Choroid plexus epithelial cell (primary cell): ENCODE data around the gene IFT80.

Experiments used
- DNase-seq: peaks from one replicate; pipeline ENCODE4 v3.0.0-alpha.2; 2010; ENCODE audit warnings: low read depth
- H3K4me3 ChIP-seq: 2 replicates; pipeline ENCODE4 v1.5.1; 2011; ENCODE audit warnings: low read depth, mild to moderate bottlenecking, control low read depth, low read length, moderate library complexity
- TF ChIP-seq, protein P1 (sequence below): conservative IDR thresholded peaks from 2 replicates; pipeline ENCODE4 v1.5.1; 2011; ENCODE audit warnings: low read depth, mild to moderate bottlenecking, control low read depth, inconsistent platforms, low read length, moderate library complexity

IFT80 gene

DNA sequence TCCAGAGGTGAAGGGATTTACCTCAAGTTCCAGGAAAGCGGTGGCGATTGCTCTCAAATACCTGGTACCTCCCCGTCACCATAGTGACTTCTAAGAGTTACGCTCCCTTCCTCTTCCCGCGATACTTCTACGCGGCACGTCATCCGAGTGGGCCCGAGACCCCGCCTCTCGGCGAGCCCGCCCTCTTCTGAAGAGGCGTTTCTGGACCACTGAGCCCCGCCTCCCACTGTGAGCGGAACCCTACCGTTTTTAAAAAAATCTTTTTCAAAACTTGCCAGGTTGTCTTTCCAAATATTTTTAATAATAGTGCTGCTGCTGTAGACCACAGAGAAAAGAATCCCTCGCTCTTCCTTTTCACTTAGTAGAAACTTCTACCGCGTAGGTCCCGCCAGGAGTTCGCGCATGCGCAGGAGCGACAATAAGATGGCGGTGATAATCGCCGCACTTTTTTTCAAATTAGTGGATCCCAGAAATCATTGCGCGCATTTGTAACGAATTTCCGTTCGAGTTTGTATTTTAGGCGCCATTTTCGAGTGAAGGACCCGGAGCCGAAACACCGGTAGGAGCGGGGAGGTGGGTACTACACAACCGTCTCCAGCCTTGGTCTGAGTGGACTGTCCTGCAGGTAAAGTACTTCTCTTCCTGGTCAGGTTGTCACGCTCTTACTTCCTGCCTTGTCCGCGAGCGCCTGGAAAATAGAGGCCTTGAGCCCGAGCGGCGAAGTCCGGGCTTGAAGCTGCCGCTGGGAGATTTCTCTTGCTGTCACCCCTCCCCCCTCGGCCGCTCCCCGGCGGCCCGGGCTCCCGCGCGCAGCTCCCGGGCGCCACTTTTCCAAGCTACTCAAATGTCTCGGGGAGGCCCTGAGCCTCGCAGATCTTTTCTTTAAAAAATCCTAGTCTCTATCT lies at the start of gene IFT80, which contains the start of gene SMC4:
Gene IFT80, minus strand, starts transcription at position 101 of the 905 bp plus-strand sequence. CDS start 14,625 bp downstream, outside the sequence.
Gene SMC4, plus strand, starts transcription at position 526 of the 905 bp plus-strand sequence. CDS start 1,177 bp downstream, outside the sequence.
- DNase-seq: peak; percentile 98
- TF ChIP-seq, protein P1, sequence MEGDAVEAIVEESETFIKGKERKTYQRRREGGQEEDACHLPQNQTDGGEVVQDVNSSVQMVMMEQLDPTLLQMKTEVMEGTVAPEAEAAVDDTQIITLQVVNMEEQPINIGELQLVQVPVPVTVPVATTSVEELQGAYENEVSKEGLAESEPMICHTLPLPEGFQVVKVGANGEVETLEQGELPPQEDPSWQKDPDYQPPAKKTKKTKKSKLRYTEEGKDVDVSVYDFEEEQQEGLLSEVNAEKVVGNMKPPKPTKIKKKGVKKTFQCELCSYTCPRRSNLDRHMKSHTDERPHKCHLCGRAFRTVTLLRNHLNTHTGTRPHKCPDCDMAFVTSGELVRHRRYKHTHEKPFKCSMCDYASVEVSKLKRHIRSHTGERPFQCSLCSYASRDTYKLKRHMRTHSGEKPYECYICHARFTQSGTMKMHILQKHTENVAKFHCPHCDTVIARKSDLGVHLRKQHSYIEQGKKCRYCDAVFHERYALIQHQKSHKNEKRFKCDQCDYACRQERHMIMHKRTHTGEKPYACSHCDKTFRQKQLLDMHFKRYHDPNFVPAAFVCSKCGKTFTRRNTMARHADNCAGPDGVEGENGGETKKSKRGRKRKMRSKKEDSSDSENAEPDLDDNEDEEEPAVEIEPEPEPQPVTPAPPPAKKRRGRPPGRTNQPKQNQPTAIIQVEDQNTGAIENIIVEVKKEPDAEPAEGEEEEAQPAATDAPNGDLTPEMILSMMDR: no peak
- peak within 1 kb of the TSS; percentile 90 for H3K4me3 ChIP-seq

DNA sequence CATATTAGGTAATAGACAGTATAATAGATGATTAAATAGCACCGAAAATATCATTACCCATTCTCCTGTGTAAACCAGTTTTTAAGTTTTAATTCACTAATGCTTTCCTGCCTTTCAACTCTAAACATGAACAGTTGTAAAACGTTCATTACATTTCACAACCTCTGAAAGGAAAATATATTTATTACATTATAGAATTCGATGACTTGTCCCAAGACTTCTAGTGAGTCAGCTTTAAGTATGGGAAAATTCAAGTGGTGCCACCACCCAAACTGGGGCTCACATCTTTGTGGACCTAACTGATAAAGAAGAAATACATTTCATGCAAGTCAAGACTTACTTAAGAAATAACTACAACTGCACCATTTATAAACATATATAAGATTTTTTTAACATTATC lies 48.5 kb upstream of the IFT80 start:
- H3K4me3 ChIP-seq: peak overlapping the region; percentile 23
- peak; percentile 44 for DNase-seq
- TF ChIP-seq, protein P1: no peak

DNA sequence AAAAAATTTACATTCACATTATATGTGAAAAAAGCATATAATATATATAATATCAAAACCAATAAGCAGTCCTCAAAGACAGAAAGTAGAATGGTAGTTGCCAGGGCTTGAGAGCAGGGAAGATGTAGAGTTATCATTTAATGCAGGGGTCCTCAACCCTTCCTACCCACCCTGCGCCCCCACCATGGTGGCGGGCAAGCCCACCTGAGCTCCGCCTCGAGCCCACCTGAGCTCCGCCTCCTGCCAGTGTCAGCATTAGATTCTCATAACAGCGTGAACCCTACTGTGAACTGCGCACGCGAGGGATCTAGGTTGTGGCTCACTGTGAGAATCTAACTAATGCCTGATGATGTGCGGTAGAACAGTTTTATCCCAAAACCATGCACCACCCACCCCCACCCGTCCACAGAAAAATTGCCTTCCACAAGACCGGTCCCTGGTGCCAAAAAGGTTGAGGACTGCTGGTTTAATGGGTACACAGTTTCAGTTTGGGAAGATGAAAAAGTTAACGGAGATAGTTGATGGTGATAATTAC lies 47.6 kb upstream of the IFT80 start:
- no peak overlapping the region for H3K4me3 ChIP-seq

DNA sequence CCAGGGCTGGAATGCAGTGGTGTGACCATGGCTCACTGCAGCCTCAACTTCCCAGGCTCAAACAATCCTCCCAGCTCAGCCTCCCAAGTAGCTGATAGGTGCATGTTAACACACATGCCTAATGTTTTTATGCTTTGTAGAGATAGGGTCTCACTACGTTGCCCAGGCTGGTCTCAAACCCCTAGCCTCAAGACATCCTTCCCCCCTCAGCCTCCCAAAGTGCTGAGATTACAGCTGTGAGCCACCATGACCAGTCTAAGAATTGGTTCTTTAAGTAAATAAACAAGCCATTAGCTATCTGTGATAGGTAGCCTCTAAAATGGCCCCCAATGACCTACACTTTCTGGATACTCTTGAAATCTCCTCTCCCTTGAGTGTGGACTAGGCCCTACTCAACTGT lies 46.8 kb upstream of the IFT80 start:
- TF ChIP-seq, protein P1: no peak
- no peak overlapping the region for H3K4me3 ChIP-seq
- DNase-seq: no peak

More for the DNA sequence above, 47.6 kb upstream of the IFT80 start:
- no peak for DNase-seq
- TF ChIP-seq, protein P1: no peak

DNA sequence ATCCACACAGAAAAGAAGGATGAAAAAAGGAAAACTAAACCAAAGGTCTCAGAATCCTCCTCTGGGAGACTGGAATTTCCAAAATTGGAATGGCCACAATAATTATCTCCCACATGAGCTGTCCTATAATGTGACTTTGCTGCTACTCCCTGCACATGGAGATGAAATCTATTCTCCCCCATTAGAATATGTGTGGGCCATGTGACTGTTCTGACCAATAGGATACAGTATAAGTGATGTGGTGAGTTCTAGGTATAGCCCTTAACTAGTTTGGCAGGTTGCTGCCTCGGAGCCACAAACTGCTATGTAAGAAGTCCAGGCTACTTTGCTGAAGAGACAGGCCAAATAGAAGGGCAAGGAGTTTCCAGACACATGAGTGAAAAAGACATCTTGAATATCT lies 45.4 kb upstream of the IFT80 start:
- DNase-seq: no peak
- H3K4me3 ChIP-seq: no peak overlapping the region
- TF ChIP-seq, protein P1: no peak

DNA sequence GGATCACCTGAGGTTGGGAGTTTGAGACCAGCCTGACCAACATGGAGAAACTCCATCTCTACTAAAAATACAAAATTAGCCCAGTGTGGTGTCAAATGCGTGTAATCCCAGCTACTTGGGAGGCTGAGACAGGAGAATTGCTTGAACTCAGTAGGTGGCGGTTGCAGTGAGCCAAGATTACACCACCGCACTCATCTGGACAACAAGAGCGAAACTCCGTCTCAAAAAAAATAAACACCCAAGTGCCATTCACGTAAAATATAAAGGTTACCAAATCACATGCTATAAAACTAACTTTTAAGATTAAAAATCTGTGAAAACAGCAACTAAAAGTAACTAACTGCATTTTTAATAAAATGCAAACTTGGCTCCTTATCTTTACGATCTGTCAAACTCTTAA lies 41.7 kb upstream of the IFT80 start:
- TF ChIP-seq, protein P1: no peak
- H3K4me3 ChIP-seq: no peak overlapping the region
- peak; percentile 48 for DNase-seq
